ENCODE results near the gene CXCR5. TPM values are rescaled to one million over a fixed set of nuclear protein-coding genes. Genes with fewer than 3 reads are reported as not detected.

Gene CXCR5
- total and polyA plus RNA-seq, 2 of the 4 experiments (the other 2 are of a cell fraction), result not detected

DNA sequence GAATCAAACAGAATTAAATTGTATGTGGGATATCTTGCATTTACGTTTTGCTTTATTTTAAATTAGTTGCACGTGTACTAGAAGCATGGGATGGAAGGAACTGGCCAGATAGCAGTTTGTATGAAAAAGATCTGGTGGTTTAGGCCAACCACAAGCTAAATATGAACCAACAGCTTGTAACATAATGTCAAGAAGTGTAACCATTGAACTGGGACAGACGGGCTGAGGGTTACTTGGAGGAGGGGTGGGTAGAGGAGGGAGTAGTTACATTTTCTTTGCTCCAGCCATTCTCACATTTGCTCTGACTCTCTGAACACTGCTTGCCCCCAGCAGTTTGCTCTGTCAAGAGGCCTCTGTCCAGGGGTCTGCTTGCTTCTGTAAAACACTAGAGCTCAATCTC lies 31.7 kb upstream of the CXCR5 start:
- no peak overlapping the region for H3K14ac ChIP-seq (replicated peaks; ENCODE audit: low read depth, low read length)
- in situ Hi-C loops (cut with MboI; ENCODE audit: low sequenced_read_pairs) (no loop called here), intact Hi-C loops (cut with micrococcal nuclease) (no loop called here), dilution Hi-C loops (cut with HindIII; ENCODE audit: low sequenced_read_pairs, unreplicated experiment) (no loop called here)
- H3K4me1 ChIP-seq (ENCODE audit: control insufficient read depth, insufficient read depth, low read length), result no peaks in the 10 kb centered on the region
- no TSS peak for BruUV-seq (replicated peaks)
- no peak for TF ChIP-seq CHD1 (IDR thresholded peaks at IDR 0.05; ENCODE audit: low read depth, low read length)
- TF ChIP-seq, protein P1, sequence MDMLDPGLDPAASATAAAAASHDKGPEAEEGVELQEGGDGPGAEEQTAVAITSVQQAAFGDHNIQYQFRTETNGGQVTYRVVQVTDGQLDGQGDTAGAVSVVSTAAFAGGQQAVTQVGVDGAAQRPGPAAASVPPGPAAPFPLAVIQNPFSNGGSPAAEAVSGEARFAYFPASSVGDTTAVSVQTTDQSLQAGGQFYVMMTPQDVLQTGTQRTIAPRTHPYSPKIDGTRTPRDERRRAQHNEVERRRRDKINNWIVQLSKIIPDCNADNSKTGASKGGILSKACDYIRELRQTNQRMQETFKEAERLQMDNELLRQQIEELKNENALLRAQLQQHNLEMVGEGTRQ (IDR thresholded peaks at IDR 0.05; ENCODE audit: low read depth, low read length), result no peak
- TF ChIP-seq, protein P2, sequence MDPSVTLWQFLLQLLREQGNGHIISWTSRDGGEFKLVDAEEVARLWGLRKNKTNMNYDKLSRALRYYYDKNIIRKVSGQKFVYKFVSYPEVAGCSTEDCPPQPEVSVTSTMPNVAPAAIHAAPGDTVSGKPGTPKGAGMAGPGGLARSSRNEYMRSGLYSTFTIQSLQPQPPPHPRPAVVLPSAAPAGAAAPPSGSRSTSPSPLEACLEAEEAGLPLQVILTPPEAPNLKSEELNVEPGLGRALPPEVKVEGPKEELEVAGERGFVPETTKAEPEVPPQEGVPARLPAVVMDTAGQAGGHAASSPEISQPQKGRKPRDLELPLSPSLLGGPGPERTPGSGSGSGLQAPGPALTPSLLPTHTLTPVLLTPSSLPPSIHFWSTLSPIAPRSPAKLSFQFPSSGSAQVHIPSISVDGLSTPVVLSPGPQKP (IDR thresholded peaks at IDR 0.05; ENCODE audit: borderline replicate concordance, low read depth, low read length), result no peak
- no peak for TF ChIP-seq MAFK (IDR thresholded peaks at IDR 0.05; ENCODE audit: low read depth, low read length)
- no peak for TF ChIP-seq SMC3 (IDR thresholded peaks at IDR 0.05; ENCODE audit: low read depth, low read length)
- no peak for TF ChIP-seq RCOR1 (IDR thresholded peaks at IDR 0.05; ENCODE audit: insufficient replicate concordance, low read length)
- TF ChIP-seq BHLHE40 (IDR thresholded peaks at IDR 0.05; ENCODE audit: low read depth, low read length), result no peak
- TF ChIP-seq RAD21 (IDR thresholded peaks at IDR 0.05; ENCODE audit: low read length), result no peak
- no peak for TF ChIP-seq CEBPB (IDR thresholded peaks at IDR 0.05; ENCODE audit: low read depth, low read length)
- TF ChIP-seq POLR2A (IDR thresholded peaks at IDR 0.05; ENCODE audit: low read depth, low read length), result no peak
- TF ChIP-seq FOS (IDR thresholded peaks at IDR 0.05; ENCODE audit: low read depth, low read length), result no peak
- no peak overlapping the region for H3K4ac ChIP-seq (ENCODE audit: low read depth, low read length)
- no peak overlapping the region for H2BK20ac ChIP-seq (ENCODE audit: low read depth, low read length)
- H4K8ac ChIP-seq (ENCODE audit: low read depth in 2 of 2, low read length in 2 of 2), result no peak overlapping the region
- CTCF ChIA-PET, result no interaction called here
- no peak overlapping the region for H3K23ac ChIP-seq (ENCODE audit: low read depth, low read length)
- no peak overlapping the region for H4K91ac ChIP-seq (ENCODE audit: insufficient read depth, low read depth, low read length)
- H3K4me2 ChIP-seq (ENCODE audit: low read depth, low read length), result no peak overlapping the region
- POLR2A ChIA-PET (ENCODE audit: unreplicated experiment), result no interaction called here
- H3K4me3 ChIP-seq (ENCODE audit: insufficient read depth, low read depth, low read length), result no peak overlapping the region
- H3K27ac ChIP-seq (ENCODE audit: insufficient read depth, low read length), result no peak overlapping the region
- ATAC-seq (ENCODE audit: low read depth), result no peak
- H3K9ac ChIP-seq (ENCODE audit: low read depth, low read length), result no peak overlapping the region
- DNase-seq, result no peak
- no peak overlapping the region for H2AK5ac ChIP-seq (ENCODE audit: low read depth, low read length)
- no peak overlapping the region for H3K56ac ChIP-seq (ENCODE audit: extremely low read depth, insufficient read depth, low read length)
- no CpG with 5 or more reads among the region's 3 CpGs for WGBS, 2 experiments (ENCODE audit: extremely low coverage in 2 of 2, insufficient read length in 1 of 2)
- H3K18ac ChIP-seq (ENCODE audit: low read depth, low read length), result no peak overlapping the region
- H3K9me3 ChIP-seq (ENCODE audit: control insufficient read depth, insufficient read depth, low read length), result no peaks in the 10 kb centered on the region
- no peak overlapping the region for H4K5ac ChIP-seq (ENCODE audit: low read depth, low read length)
- no peak overlapping the region for H2AK9ac ChIP-seq (replicated peaks; ENCODE audit: low read depth, low read length, poor library complexity)
- no peak overlapping the region for H2BK15ac ChIP-seq (ENCODE audit: low read depth, low read length)
- no peaks in the 10 kb centered on the region for H3K79me1 ChIP-seq (ENCODE audit: low read depth in 1 of 2, low read length in 2 of 2)
- no peaks in the 10 kb centered on the region for H3K36me3 ChIP-seq (ENCODE audit: control insufficient read depth, insufficient read depth, low read length)
- no peaks in the 10 kb centered on the region for H3K9me1 ChIP-seq (ENCODE audit: insufficient read depth, low read length)
- no peak overlapping the region for H2BK120ac ChIP-seq (ENCODE audit: low read depth, low read length)
- no peaks in the 10 kb centered on the region for H4K20me1 ChIP-seq (ENCODE audit: insufficient read depth, low read length)
- no peak overlapping the region for H2BK5ac ChIP-seq (ENCODE audit: low read depth, low read length, poor library complexity, severe bottlenecking)
- no peaks in the 10 kb centered on the region for H3K27me3 ChIP-seq (ENCODE audit: control insufficient read depth, insufficient read depth, low read length)
- no peak overlapping the region for H2AFZ ChIP-seq (replicated peaks; ENCODE audit: low read length, poor library complexity)
